Stimulated activated CD8-positive, alpha-beta memory T cell treated with anti-CD3 and anti-CD28 coated beads, Interleukin-12 subunit alpha, Interleukin-12 subunit beta, amount 100 ng/mL, for 1 hour (primary cell): ENCODE data around the gene PDE11A.

ENCODE experiments used
- DNase-seq: peaks from one replicate; pipeline ENCODE4 v3.0.0-alpha.2; 2020; ENCODE audit warnings: low read depth

Gene PDE11A

DNA sequence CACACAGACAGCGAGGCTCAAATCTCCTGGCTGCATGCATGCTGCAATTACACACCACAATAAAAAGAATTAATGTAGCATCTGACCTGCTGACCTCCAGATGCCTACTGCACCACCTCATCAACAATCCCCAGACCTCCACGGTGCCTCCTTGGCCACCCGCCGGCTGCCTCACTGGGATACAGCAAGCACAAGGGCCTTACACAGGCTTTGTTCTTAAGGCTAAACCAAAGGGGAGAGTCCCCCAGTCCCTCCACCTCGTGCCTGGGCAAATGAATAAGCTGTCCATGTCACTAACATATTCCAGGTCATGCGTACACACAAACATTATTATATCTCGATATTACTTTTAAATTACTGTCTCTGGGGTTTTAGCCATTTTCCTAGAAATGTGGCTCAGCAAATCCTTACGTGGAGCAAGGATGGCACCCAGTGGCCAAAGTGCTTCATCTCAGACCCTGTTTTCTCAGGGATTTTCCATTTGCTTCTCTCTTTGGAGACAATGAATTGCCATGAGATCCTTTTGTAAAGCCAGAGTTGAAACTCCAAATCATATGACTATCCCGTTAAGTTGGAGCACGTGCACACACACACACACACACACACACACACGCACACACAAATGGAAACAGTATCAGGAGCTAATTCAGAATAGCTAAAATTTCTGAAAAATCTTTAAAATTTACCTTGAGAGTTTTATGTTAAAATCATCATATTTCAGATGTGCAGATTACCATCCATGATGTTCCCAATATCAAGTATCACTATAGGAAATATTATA lies 313.8 kb downstream of the PDE11A start:
- no peak for DNase-seq

DNA sequence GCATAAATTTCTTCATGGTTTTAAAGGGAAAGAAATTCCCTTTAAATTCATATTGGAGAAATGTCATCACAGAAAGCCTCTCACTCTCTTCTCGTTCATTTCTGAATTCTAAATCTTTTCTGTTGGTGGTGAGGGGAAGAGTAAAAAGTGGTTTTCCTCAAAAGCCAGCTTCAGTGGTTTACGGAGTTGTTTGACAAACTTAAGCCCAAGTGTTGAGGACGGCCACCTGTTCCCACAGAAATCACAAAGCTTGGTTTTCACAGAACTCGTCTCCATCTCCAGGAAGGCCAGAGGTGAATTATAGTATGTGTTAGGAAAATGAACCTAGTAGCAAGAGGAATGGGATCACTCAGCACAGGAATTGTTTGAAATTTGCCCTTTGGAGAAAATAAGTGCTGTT lies 316.2 kb downstream of the PDE11A start:
- DNase-seq, result no peak

DNA sequence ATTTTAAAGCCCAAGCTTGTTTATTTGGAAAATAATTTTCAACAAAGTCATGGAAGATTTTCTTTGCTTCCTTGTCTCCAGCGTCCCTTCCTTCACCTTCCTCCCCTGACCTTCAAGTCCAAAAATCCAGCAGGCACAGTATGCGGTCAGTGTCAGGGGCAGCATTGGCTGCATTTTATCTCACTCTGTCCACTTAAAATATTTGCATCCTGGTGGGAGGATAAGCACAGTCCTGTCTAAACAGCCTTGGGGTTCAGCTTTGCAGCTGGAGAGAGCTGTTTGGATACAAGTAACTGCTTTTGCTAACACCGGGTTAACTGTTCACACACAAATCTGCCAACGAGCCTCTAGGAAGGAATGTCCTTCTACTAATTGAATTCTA lies 318.1 kb downstream of the PDE11A start:
- no peak for DNase-seq

DNA sequence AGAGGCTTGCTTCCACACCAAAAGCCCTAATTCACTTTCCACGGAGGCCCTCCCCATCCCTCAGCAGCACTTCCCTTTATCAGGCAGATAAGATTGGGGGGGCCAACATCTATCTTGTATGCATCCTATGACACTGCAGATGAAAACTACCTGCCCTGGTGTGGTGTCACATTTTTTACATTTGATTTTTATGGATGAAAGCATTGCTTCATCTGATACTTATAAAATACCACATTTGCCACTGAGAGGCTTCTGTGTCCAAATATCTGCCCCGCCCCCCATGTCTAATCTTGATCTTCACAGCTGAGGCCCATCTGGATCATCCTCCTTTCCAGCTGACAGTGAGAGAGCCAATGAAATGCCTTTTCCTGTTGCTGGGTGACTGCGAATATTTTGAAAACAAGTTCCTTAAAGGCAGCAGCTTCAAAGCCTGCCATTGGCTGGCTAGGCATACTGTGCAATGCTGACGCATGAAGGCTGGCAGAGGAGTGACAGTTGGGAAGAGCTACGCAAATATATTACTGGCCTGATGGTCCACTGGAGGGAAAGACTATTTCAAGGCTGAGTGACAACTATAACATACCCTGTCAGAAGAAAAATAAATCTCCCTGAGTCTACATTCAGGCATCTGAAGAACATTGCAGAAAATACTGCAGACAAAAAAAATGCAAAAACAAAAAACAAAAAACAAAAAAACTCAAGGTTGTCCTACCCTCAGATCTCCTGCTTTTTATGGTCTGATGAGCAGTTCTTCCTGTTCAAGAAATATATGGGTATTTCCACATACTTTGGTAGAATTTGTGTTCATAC lies 318.7 kb downstream of the PDE11A start:
- no peak for DNase-seq

DNA sequence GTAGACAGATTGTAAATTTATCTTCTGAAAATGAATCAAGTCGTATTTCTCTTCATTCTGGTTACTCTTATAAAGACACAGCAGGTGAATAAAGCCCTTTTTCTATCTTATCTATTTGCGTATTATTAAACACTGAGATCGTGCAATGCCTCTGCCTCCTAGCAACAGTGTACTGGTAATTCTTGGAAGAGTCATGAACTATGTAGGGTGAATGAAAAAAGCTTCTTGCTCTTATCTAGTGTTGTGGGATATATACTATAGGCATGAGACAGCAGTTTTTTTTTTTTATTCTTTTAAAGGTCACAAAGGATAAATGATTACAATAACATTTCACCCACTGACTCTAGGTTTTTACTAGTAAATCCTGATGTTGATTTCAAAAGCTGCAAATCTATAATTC lies 324.2 kb downstream of the PDE11A start:
- DNase-seq, result no peak

DNA sequence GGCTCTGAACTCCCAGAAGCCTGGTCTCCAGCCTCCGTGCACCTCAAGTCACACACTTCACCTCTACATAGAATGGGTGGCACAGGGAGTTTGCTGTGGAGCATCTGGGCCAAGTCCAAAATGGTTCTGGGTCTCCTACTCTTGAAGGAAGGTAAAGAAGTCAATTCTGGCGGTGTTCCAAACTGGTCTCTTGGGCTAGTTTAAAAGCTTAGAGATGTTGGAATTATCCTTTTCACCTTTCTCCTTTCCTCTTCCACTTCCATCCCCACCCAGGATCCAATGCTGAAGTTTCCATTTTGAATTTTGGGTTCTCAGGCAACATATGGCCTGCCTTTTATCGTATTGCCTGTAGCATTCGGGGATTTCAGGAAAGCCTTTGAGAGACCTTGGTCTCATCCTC lies 325.2 kb downstream of the PDE11A start:
- DNase-seq, result no peak

DNA sequence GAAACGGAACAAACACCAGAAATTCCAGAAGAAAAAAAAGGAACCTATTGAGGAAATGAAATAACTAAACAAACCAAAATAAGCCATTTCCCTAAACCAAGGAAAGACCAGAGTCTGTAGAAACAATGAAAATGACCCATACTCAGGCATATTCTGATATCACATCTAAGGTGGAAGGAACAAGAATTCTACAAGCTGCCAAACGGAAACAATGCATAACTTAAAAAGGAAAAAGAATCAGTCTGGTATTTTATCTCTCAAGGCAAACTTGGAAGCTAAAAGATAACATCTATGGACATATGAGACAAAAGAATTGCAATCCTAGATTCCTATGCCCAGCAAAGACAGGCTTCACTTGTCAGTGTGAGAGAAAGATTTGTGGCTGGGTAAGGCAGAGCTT lies 326.2 kb downstream of the PDE11A start:
- no peak for DNase-seq

DNA sequence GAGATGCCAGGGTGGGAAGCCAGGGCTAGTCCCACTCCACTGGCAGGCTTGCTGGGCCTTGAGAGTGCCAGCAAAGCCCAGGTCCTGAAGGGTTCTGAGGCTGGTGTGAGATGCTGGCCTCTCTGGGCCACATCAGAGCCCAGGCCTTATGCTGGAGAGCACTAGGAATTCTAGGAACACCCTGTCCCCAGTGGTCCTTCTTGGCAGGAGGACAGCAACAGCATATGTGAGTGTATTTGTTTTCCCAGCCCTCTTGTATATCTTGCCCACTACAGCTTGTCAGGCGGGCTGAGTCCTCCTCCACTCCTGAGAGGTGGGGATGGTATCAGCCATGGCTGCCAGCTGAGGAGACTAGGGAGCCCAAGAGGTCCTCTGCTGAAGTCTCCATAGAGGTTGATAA lies 327.0 kb downstream of the PDE11A start:
- no peak for DNase-seq

DNA sequence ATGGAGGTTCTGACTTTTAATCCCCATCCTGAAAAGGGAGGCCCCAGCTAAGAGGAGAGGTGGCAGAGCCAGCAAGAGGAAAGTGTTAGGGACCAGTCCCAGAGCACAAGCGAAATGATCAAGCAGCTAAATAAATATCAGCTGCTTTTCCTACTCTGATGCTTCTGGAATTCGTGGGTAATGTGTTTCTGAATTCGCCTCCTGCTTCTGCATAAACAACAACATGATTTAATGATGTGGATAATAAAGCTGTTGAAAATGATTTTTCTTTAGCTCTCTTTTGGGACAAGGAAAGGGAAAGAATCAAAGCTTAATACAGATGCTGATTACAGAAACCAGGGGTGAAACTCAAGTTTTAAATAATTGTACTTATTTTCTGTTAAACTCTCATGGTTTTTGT lies 329.7 kb downstream of the PDE11A start:
- no peak for DNase-seq

DNA sequence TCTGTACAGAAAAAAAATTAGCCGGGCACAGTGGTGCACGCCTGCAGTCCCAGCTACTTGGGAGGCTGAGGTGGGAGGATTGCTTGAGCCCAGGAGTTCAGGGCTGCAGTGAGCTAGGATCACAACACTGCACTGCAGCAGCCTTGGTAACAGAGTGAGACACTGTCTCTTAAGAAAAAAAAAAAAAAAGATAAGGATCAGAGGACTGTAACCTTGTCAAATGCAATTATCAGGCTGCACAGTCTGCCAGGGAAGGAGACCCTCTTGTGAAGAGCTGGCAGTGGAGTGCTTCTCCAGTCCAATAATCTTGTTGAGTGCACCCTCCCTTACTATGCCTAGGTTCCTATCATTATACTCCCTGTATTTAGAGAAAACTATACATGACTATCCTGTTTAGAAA lies 330.7 kb downstream of the PDE11A start:
- no peak for DNase-seq

DNA sequence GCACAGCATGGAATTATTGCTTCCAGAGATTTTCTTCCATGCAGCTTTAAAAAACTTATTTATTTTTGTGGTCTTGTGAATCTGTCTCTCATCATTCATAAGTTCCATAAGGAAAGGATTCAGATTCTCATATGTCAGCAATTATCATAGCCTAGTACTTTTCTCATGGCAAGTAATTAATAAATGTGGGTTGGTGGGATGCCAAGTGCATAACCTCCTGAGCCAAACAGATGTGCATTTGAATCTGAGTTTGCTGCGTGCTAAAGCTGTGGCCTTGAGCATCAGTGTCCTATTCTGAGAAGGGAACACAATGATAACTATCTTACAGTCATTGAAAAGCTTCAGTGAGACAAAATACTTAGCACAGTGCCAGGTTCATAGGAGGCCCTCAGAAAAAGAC lies 331.9 kb downstream of the PDE11A start:
- DNase-seq, result no peak

DNA sequence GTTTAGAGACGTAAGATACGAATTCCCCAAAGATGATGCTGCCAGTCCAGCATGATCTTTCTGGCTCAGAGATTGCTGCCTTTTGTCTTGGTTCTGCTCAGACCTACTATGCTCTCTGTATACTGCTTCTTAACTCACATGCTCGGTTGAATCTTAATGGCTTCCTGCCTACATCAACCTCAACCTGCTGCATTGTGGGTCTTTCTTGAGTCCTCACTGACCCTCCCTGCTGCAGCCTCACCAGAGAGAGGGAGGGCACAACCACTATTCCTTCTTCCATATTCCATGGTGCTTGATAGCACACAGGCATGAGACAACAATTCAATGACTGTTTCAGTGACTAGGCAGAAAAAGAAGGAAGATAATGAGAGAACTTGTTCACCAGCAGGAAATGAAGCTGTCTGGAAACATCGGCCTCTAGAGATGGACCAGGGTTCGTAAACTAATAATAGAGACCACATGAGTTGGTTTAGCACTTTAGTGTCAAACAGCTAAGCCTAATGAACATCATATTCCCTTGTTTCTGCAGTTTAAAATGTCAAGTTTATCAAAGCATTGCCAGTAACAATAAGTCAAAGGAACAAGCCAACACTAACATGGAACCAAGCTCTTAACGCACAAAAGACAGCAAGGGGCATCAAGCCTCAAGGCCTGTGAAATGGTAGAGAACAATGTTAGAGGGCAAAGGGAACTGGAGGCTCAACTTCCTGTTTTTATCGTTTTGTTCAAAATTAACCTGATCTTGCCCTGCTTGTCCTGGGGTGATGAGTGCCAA lies 333.9 kb downstream of the PDE11A start:
- no peak for DNase-seq

DNA sequence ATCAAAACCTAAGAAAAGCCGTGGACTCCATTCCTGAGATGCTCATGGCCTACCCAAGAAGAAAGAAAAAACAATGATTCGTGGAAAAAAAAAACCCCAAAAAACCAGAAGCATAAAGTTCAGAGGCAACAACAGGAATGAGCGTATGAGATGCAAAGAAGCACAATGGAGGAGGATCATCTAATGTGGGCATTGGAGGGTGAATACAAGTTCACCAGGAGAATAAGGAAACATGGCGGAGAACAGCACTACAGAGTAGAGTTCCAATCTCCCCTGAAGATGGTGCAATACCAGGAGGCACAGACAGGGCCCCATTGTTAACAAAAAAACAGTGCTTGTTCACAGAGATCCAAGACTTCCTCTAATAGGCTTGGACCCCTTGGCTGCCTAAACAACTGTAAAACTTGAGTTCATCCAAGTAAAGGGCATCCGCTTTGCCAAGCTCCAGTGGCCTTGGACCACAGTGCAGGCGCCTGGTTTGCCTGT lies 337.2 kb downstream of the PDE11A start:
- DNase-seq, result no peak

DNA sequence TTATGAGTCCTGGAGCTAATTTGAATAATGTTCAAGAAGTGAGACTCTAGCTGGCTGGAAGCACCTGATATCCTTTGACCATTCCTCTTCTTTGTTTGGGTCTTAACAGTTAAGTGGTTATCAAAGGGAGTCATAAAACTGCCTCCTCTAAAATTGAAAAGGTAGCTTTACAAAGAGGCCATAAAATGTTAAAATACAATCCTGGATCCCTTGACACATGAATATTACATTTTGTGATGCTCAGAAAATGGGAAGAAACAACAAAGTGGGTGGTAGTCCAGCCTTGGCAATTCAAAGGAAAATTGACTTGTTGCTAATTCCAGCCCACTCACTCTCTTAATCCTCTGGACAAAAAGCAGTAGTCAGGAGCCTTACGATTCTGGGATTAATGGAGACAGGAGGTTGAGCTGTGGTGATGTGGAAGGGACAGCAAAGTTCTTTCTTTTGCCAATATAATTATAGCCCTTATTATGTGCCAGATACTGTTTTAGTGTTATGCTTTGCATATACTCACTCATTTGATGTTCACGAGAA lies 339.2 kb downstream of the PDE11A start:
- DNase-seq, result no peak

DNA sequence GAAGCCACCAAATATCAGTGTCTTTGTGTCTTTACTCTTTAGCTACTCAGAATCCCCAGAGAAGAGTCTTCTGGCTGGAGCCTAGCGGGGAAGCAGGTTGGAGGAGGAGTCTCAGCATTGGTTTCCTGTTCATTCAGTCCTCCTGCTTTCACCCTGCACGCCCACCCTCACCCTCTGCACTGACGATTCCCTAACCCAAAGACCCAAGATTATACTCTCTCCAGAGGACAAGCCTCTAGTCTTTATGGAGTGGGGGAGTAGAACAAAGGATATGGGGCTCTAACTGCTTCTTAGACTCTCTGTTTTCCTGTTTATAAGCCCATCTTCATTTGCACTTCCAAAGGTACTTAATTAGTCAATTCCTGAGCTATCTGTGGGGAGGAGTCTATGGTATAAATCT lies 341.2 kb downstream of the PDE11A start:
- no peak for DNase-seq

DNA sequence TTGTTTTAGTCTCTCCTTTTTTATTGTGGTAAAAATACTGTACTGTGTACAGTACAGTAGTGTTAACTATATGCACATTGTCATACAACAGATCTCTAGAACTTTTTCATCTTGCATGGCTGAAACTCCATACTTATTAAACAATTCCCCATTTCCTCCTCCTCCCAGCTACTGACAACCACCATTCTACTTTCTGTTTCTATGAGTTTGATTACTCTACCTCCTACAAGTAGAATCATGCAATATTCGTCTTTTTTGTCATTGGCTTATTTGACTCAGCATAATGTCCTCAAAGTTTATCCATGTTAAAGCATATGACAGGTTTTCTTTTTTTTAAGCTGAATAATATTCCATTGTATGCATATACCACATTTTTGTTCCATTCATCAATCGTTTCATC lies 341.8 kb downstream of the PDE11A start:
- no peak for DNase-seq

DNA sequence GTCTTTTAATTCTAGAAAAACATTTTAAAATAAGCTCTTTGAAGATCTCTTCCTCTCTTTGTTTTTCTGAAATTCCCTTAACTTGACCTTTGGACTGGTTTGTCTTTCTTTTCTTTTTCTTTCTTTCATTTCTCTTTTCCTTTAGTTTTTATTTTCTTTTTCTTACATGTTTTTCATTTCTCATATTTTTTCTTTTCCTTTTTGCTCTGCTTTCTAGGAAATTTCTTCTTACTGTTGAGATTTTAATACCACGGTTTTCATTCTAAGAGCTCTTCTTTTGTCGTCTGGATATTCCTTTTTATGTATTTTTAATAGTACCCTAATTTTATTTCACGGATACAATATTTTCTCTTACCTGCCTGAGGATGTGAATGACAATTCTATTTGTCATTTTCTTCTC lies 342.2 kb downstream of the PDE11A start:
- no peak for DNase-seq

DNA sequence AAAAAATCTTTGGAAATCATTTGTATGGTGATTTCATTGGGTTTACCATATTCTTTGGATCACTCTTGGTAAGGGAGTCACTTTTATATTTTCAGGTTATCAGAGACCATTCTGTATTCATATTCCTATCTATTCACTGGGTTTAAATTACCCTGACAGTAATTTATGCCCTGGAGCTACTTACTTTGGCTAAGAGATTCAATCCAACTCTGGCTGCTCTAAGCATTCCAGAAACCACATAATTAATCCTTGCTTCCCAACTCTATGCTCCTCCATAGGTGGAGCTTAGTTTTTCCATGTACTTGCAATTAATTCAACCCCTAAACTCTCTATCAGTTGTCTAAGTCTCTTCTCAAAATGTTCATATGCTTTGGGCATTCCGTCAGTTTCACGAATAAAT lies 343.7 kb downstream of the PDE11A start:
- no peak for DNase-seq

DNA sequence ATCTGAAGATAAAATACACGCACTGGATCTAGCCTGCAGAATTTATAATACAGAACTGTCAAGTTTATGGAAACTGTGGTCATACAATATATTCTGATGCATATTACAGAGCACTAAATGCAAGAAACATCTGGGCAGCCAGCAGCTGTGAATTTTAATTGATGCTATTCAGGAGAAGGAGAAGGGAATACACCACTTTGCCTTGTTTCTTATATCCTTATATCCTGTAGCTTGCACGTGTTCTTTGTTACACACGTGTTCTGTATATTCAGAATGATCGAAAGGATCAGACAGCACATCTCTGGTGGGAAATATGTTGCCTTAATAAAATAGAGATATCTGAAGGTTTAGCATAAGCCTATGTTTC lies 344.2 kb downstream of the PDE11A start:
- DNase-seq, result no peak

DNA sequence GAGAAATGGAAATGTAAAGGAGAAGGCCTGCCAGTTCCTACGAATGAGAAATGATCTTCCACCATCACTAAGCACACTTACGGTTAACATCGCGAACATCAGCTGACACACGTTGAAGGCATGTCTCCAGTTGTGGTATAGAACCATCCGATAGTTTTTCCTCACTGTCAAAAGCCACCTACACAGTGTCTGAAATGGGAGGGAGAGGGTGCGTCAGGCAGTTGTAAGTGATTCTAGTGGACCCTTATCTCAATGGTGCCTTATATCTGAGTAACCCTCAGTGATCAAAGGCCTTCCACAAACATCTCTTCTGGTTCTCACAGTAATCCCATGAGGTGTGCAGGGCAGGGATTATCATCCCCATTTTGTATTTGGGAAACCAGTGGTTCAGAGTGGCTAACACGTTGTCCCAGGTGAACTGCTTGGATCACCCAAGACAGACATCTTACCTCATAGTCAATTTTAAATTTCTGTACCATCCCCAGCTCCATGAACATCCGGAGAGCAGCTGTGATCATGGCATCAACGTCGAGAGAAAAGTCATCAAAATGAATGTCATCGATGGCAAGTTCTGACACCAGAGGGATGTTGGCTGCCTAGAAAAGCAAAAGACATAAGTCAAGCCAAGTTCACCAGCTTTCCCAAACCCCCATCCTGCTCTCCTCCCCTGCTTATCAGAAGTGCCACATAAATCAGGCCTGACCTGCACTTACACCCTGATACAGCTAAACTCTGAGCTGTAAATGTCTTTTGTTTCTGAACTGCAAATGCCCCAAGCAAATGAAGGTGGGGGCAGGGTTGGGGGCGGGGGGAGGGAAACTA lies 344.8 kb downstream of the PDE11A start:
- no peak for DNase-seq

DNA sequence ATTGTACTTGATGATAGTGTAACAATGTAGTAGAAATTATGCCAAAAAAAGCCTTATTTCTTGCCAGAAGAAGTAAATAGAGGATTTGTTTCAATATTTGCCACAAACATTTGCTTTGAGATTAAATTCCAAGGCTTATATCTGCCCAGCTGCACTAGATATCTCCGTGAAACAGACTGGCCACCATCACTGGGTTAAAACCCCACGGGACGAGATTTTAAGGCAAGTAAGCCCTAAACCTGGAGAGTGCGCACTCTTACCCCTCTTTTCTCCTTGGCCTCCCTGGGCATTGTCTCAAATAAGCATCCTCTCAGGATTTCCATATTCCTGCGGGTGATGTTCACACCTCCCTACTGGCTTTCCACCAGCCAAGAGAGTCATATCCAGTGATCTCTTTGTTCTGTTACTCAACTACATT lies 345.6 kb downstream of the PDE11A start:
- no peak for DNase-seq
